Loucy (cell line): Measurements from ENCODE around the gene MIER2.

Source experiments
- H2AFZ ChIP-seq: fragments of 200-600 bp; sonication (generic); 2 replicates; pipeline ENCODE4 v1.6.0; 2016; ENCODE audit warnings: antibody characterized with exemption, mild to moderate bottlenecking, low read length, moderate library complexity
- H3F3A ChIP-seq: fragments of 200-600 bp; 2 replicates; pipeline ENCODE4 v1.6.0; 2016; ENCODE audit warnings: antibody characterized with exemption, low read depth, mild to moderate bottlenecking
- H3K27me3 ChIP-seq: fragments of 200-600 bp; sonication (generic); 2 replicates; pipeline ENCODE4 v1.6.1; 2014; ENCODE audit warnings: low read length, mild to moderate bottlenecking; ENCODE audit not compliant: insufficient read depth, poor library complexity, severe bottlenecking
- H3K36me3 ChIP-seq: fragments of 200-600 bp; sonication (generic); 2 replicates; pipeline ENCODE4 v1.6.1; 2016; ENCODE audit warnings: low read length; ENCODE audit not compliant: insufficient read depth
- H3K4me1 ChIP-seq: fragments of 200-600 bp; sonication (generic); 2 replicates; pipeline ENCODE4 v1.5.1; 2014; ENCODE audit warnings: low read length, mild to moderate bottlenecking; ENCODE audit not compliant: insufficient read depth, poor library complexity, severe bottlenecking
- H3K4me2 ChIP-seq: fragments of 200-600 bp; sonication (generic); 2 replicates; pipeline ENCODE4 v1.6.0; 2014; ENCODE audit warnings: antibody characterized with exemption, low read length, low read depth, mild to moderate bottlenecking; ENCODE audit not compliant: poor library complexity, severe bottlenecking
- H3K4me3 ChIP-seq: fragments of 200-600 bp; sonication (generic); 2 replicates; pipeline ENCODE4 v1.5.1; 2014; ENCODE audit warnings: low read length, mild to moderate bottlenecking, mixed read lengths; ENCODE audit not compliant: poor library complexity, severe bottlenecking
- H3K79me2 ChIP-seq: fragments of 200-600 bp; sonication (generic); 2 replicates; pipeline ENCODE4 v1.6.1; 2014; ENCODE audit warnings: low read length; ENCODE audit not compliant: insufficient read depth
- H3K9ac ChIP-seq: fragments of 200-600 bp; sonication (generic); 2 replicates; pipeline ENCODE4 v1.6.0; 2014; ENCODE audit warnings: mild to moderate bottlenecking, low read depth, low read length, moderate library complexity; ENCODE audit not compliant: poor library complexity, severe bottlenecking
- H3K9me2 ChIP-seq: fragments of 200-600 bp; sonication (generic); replicated peaks from 2 replicates; pipeline ENCODE4 v1.6.1; 2016; ENCODE audit warnings: low read depth, low read length, mixed read lengths
- H3K9me3 ChIP-seq: fragments of 200-600 bp; sonication (generic); 2 replicates; pipeline ENCODE4 v1.6.1; 2014; ENCODE audit warnings: mild to moderate bottlenecking, antibody characterized with exemption, low read length, low read depth; ENCODE audit not compliant: insufficient read depth
- H4K20me1 ChIP-seq: fragments of 200-600 bp; sonication (generic); 2 replicates; pipeline ENCODE4 v1.6.0; 2014; ENCODE audit warnings: antibody characterized with exemption, low read length, mild to moderate bottlenecking; ENCODE audit not compliant: insufficient read depth, poor library complexity, severe bottlenecking
- EZH2phosphoT487 ChIP-seq: fragments of 200-600 bp; IDR thresholded peaks from 2 replicates; pipeline ENCODE4 v1.6.1; 2018; ENCODE audit warnings: antibody characterized with exemption, mild to moderate bottlenecking, moderate library complexity, borderline replicate concordance
- TF ChIP-seq, protein P1 (sequence below): fragments of 200-600 bp; sonication (generic); conservative IDR thresholded peaks from 2 replicates; pipeline ENCODE4 v1.5.1; 2014; ENCODE audit warnings: mild to moderate bottlenecking, antibody characterized with exemption, low read length

The MIER2 gene

DNA sequence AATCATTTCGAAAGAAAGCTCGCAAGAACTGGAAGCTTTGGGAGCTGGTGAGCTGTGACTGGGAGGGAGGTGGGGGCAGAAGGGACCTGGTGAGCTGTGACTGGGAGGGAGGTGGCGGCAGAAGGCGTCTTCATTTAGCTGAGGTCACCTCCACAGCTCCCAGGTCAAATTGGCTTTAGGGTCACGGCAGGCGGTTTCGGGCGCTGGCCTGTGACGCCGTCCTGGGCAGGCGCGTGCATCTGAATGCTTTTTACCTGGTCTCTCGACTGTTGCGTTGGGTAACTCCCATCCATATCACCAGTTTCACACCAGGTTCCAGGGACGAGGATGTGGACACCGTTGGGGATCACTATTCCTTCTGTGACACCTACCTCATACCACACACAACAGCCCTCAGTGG lies 35.2 kb upstream of the MIER2 start:
- no peak for TF ChIP-seq EZH2phosphoT487
- TF ChIP-seq, protein P1, sequence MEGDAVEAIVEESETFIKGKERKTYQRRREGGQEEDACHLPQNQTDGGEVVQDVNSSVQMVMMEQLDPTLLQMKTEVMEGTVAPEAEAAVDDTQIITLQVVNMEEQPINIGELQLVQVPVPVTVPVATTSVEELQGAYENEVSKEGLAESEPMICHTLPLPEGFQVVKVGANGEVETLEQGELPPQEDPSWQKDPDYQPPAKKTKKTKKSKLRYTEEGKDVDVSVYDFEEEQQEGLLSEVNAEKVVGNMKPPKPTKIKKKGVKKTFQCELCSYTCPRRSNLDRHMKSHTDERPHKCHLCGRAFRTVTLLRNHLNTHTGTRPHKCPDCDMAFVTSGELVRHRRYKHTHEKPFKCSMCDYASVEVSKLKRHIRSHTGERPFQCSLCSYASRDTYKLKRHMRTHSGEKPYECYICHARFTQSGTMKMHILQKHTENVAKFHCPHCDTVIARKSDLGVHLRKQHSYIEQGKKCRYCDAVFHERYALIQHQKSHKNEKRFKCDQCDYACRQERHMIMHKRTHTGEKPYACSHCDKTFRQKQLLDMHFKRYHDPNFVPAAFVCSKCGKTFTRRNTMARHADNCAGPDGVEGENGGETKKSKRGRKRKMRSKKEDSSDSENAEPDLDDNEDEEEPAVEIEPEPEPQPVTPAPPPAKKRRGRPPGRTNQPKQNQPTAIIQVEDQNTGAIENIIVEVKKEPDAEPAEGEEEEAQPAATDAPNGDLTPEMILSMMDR, result no peak

DNA sequence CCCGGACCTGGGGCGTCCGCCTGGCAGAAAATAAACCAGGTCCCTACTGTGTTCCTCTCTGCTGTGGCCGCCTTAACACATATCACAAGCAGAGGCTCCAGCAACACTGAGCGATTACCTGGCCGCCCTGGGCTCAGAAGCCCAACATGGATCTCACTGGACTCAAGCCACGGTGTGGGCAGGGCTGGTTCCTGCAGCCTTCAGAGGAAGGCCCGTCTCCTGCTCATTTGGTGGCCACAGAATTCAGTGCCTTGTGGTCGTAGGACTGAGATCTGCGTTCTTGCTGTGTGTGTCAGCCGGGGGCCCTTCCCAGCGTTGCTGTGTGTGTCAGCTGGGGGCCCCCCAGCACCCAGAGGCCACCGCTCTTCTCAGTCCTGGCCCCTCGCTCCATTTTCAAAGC lies 34.1 kb upstream of the MIER2 start:
- Histone ChIP-seq H3K36me3 (no peaks in the 10 kb centered on the region), H3K27me3 (no peaks in the 10 kb centered on the region), H3K9ac (no peak overlapping the region), H3F3A (no peaks in the 10 kb centered on the region), H4K20me1 (no peaks in the 10 kb centered on the region), H3K4me1 (peaks cover 5% of the 10 kb centered on the region), H3K4me3 (no peak overlapping the region), H2AFZ (no peak overlapping the region), H3K4me2 (no peak overlapping the region), H3K9me2 (no peaks in the 10 kb centered on the region), H3K79me2 (no peaks in the 10 kb centered on the region), H3K9me3 (no peaks in the 10 kb centered on the region)
- no peak for TF ChIP-seq EZH2phosphoT487
- TF ChIP-seq, protein P1, result no peak

More for the DNA sequence above, 35.2 kb upstream of the MIER2 start:
- H3K9me3 ChIP-seq, result no peaks in the 10 kb centered on the region
- no peak overlapping the region for H3K9ac ChIP-seq
- no peaks in the 10 kb centered on the region for H3K27me3 ChIP-seq
- no peak overlapping the region for H3K4me3 ChIP-seq
- no peaks in the 10 kb centered on the region for H3K79me2 ChIP-seq
- H2AFZ ChIP-seq, result no peak overlapping the region
- no peaks in the 10 kb centered on the region for H3K36me3 ChIP-seq
- H3K4me1 ChIP-seq, result peaks cover 5% of the 10 kb centered on the region
- no peak overlapping the region for H3K4me2 ChIP-seq
- H4K20me1 ChIP-seq, result no peaks in the 10 kb centered on the region
- H3F3A ChIP-seq, result no peaks in the 10 kb centered on the region
- no peaks in the 10 kb centered on the region for H3K9me2 ChIP-seq

DNA sequence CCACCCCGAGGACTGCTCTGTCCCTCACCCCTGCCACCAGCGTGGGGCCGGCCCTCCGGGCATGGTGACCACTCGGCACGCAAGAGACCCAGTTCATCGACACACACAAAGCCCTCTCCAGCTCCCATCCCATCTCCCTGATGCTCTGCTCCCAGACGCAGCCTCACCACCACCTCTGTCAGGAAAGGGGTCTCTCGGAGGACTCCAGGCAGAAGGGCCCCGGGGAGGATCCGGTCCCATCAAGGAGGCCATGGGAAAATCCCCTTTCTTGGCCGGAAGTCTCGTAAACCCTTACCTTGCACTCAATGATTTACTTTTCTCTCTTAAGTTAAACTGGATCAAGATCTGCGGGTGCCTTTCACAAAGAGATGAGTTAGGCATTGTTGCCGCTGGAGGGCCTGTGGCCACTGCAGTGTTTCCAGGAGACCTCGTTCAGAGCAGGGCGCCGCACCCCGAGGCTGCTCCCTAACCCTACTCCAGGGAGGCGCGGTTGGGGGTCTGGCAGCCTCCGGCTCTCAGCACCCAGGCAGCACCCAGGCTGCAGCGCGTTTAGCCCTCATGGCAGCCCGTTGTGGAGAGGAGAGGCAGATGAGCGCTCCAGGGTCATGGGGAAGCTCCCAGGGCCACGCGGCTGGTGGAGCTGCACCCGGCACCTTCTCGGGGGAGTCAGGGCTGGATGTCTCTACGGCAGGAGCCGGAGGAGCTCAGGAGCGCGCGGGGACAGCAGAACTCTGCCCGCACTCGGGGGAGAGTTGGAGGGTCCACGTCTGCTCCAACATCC lies 33.4 kb upstream of the MIER2 start:
- H2AFZ ChIP-seq, result no peak overlapping the region
- H3F3A ChIP-seq, result no peaks in the 10 kb centered on the region
- H3K79me2 ChIP-seq, result no peaks in the 10 kb centered on the region
- TF ChIP-seq, protein P1, result no peak
- TF ChIP-seq EZH2phosphoT487, result no peak
- no peaks in the 10 kb centered on the region for H3K36me3 ChIP-seq
- H3K27me3 ChIP-seq, result no peaks in the 10 kb centered on the region
- H3K9ac ChIP-seq, result no peak overlapping the region
- H3K4me1 ChIP-seq, result peaks cover 4% of the 10 kb centered on the region
- no peaks in the 10 kb centered on the region for H4K20me1 ChIP-seq
- no peak overlapping the region for H3K4me3 ChIP-seq
- H3K4me2 ChIP-seq, result no peak overlapping the region
- H3K9me2 ChIP-seq, result no peaks in the 10 kb centered on the region
- H3K9me3 ChIP-seq, result no peaks in the 10 kb centered on the region
